Umbilical cord (tissue), 2 donors: ENCODE measurements around the gene RAB29. TPM values are rescaled to one million over a fixed set of nuclear protein-coding genes. Genes with fewer than 3 reads are reported as not detected.
"Not testable (repeated sequence)": the region's sequence is repeated elsewhere in the genome, so short reads cannot be mapped to it uniquely, and the experiment has no call there.

Experiments
- DNase-seq: peaks from one replicate; pipeline ENCODE4 v3.0.0-alpha.2; 2015; ENCODE audit warnings: low spot score
- total RNA-seq: library from RNA; depleted of rRNA; stranded (reverse); fragments of >200 nt; gene quantifications from one replicate; pipeline ENCODE4 v1.2.3, GENCODE V29; 2014; ENCODE audit warnings: low replicate concordance; ENCODE audit not compliant: insufficient read depth

RAB29 gene
- total RNA-seq: 5.8 TPM

- peak; percentile 89 for DNase-seq
Observed at GRCh38 chr1:205775015-205775716, at the start of gene RAB29. Gene RAB29, minus strand, starts transcription at chr1:205775482. Its CDS starts 526 bp downstream, at chr1:205774956.

- DNase-seq: no peak
Observed at GRCh38 chr1:205824180-205824579, 48.9 kb upstream of the RAB29 start.

GRCh38 chr1:205823260-205823659 lies 48.0 kb upstream of the RAB29 start:
- DNase-seq: not testable (repeated sequence)

- no peak for DNase-seq
Observed at GRCh38 chr1:205822397-205822796, 47.1 kb upstream of the RAB29 start.

GRCh38 chr1:205817988-205818387 lies 42.7 kb upstream of the RAB29 start:
- DNase-seq: no peak

- no peak for DNase-seq
Observed at GRCh38 chr1:205817364-205817763, 42.1 kb upstream of the RAB29 start.

- no peak for DNase-seq
Observed at GRCh38 chr1:205813755-205814058, 38.4 kb upstream of the RAB29 start.

- peak; percentile 96 for DNase-seq
Observed at GRCh38 chr1:205812878-205813754, 37.8 kb upstream of the RAB29 start, which contains the start of gene SLC41A1. Gene SLC41A1, minus strand, starts transcription at chr1:205813198. Its CDS starts 2,757 bp downstream, at chr1:205810441.

GRCh38 chr1:205812271-205812877 lies 37.1 kb upstream of the RAB29 start:
- peak; percentile 42 for DNase-seq

- peak; percentile 13 for DNase-seq
Observed at GRCh38 chr1:205811660-205812059, 36.4 kb upstream of the RAB29 start.

GRCh38 chr1:205810448-205811157 lies 35.3 kb upstream of the RAB29 start:
- DNase-seq: peak; percentile 33

- DNase-seq: no peak
Observed at GRCh38 chr1:205809942-205810345, 34.7 kb upstream of the RAB29 start.

- no peak for DNase-seq
Observed at GRCh38 chr1:205809469-205809868, 34.2 kb upstream of the RAB29 start.

- no peak for DNase-seq
Observed at GRCh38 chr1:205805082-205805711, 29.9 kb upstream of the RAB29 start.

GRCh38 chr1:205804605-205805004 lies 29.3 kb upstream of the RAB29 start:
- no peak for DNase-seq

GRCh38 chr1:205803986-205804385 lies 28.7 kb upstream of the RAB29 start:
- DNase-seq: no peak

GRCh38 chr1:205802060-205802459 lies 26.8 kb upstream of the RAB29 start:
- DNase-seq: no peak

- peak; percentile 50 for DNase-seq
Observed at GRCh38 chr1:205800981-205801703, 25.9 kb upstream of the RAB29 start.

GRCh38 chr1:205800427-205800826 lies 25.1 kb upstream of the RAB29 start:
- no peak for DNase-seq

GRCh38 chr1:205798577-205798976 lies 23.3 kb upstream of the RAB29 start:
- DNase-seq: no peak

- no peak for DNase-seq
Observed at GRCh38 chr1:205797168-205797567, 21.9 kb upstream of the RAB29 start.
